Mucosa of descending colon (tissue), 3 donors: Measurements from ENCODE around the gene SMG5. TPM values are rescaled to one million over a fixed set of nuclear protein-coding genes. Genes with fewer than 3 reads are reported as not detected.
A peak's percentile ranks its signal among the peaks of the same experiment; 100 is the strongest.

Experiments used
- ATAC-seq: fragments of 200-7000 bp; cut with Tn5 transposase; one replicate; pipeline ENCODE4 v1.9.1; 2020; ENCODE audit warnings: mild to moderate bottlenecking, moderate library complexity
- DNase-seq, 3 donors: peaks; one replicate each; pipeline ENCODE4 v3.0.0-alpha.2; 2020
- H3K36me3 ChIP-seq: fragments of 200-600 bp; one replicate; pipeline ENCODE4 v1.8.0; 2021; ENCODE audit warnings: low read depth, mild to moderate bottlenecking
- H3K4me1 ChIP-seq: fragments of 200-600 bp; one replicate; pipeline ENCODE4 v1.8.0; 2021; ENCODE audit warnings: low read depth, mild to moderate bottlenecking
- H3K4me3 ChIP-seq: fragments of 200-600 bp; one replicate; pipeline ENCODE4 v1.8.0; 2021; ENCODE audit warnings: mild to moderate bottlenecking
- H3K9me3 ChIP-seq: fragments of 200-600 bp; one replicate; pipeline ENCODE4 v1.8.0; 2021; ENCODE audit warnings: mild to moderate bottlenecking
- intact Hi-C, 2 donors: fragments of 100-400 bp; cut with DNase I in 1 of 2; cut with micrococcal nuclease in 1 of 2; formaldehyde crosslinking; loops; one replicate each; pipeline versions ENCODE4 v1.11.0 to v1.11.1; 2022; cut with DNase I, micrococcal nuclease
- total RNA-seq, 3 donors: library from RNA; stranded (reverse); fragmentation: NEBNext Ultra II Directional in 2 of 3; extraction: Animal tissue kit (Norgen Biotek cat#: 25700) in 2 of 3; gene quantifications; one replicate each; pipeline versions ENCODE4 v1.2.1 to v1.2.4, GENCODE V29; 2021 to 2023
- TF ChIP-seq, protein P1 (sequence below): fragments of 200-600 bp; IDR thresholded peaks from one replicate; pipeline ENCODE4 v1.8.0; 2022; ENCODE audit warnings: antibody characterized with exemption, mild to moderate bottlenecking
- donor health status: DM: no; HTN: no; CAD: no; lungs with moderate emphysema.
- donor health status: DM: no; HTN: no; CAD: no.
- donor health status: DM: no; HTN: yes; CAD: no.

Gene SMG5
- total RNA-seq, 3 donors from 2014 or later, result 72.9 to 89.5 (median 81.1) TPM

DNA sequence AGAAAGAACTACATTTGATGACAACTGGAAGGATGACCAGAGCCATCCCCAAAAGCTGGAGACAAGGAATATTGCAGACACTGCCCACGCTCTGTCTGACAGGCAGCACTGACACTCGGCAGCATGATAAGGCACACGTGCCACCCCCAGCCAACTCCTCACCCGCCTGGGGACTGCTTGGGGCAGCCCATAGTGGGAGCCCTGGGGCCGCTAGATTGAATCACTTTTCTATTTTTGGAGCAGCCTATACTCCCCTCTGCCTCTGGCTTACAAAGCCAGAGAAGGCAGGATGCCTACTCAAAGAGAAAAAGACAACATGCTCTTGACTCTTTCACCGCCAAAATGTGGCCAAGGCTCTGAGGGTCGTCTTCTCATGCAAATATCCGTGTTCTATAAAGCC lies 1.3 kb downstream of the SMG5 start:
- DNase-seq, result peak in 1 of 3 donors; percentile 12
- no peak for ATAC-seq

DNA sequence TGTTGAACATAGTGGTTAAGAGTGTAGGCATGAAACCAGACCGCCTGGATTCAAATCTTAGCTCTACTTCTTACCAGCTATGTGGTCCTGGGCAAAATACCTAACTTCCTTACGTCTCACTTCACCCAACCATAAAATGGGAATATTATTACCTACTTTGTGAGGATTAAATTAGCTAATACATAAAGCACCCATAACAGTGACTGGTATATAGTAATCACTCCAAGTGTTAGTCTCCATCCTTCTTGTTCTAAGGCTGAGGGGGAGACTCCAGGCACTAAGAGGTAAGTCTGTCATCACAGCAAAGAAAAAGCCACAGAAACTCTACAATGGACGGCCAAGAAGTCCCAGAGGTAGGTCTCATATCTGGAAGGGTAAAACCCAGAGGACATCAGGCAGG lies 2.8 kb downstream of the SMG5 start:
- H3K4me1 ChIP-seq, result peaks cover 21% of the 10 kb centered on the region
- no peak overlapping the region for H3K4me3 ChIP-seq
- H3K9me3 ChIP-seq, result no peaks in the 10 kb centered on the region
- intact Hi-C loops, result no loop called here
- no peak for DNase-seq
- H3K36me3 ChIP-seq, result peaks cover 7% of the 10 kb centered on the region
- TF ChIP-seq, protein P1, sequence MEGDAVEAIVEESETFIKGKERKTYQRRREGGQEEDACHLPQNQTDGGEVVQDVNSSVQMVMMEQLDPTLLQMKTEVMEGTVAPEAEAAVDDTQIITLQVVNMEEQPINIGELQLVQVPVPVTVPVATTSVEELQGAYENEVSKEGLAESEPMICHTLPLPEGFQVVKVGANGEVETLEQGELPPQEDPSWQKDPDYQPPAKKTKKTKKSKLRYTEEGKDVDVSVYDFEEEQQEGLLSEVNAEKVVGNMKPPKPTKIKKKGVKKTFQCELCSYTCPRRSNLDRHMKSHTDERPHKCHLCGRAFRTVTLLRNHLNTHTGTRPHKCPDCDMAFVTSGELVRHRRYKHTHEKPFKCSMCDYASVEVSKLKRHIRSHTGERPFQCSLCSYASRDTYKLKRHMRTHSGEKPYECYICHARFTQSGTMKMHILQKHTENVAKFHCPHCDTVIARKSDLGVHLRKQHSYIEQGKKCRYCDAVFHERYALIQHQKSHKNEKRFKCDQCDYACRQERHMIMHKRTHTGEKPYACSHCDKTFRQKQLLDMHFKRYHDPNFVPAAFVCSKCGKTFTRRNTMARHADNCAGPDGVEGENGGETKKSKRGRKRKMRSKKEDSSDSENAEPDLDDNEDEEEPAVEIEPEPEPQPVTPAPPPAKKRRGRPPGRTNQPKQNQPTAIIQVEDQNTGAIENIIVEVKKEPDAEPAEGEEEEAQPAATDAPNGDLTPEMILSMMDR, result no peak
- ATAC-seq, result no peak

More for the DNA sequence above, 1.3 kb downstream of the SMG5 start:
- Histone ChIP-seq H3K9me3 (no peaks in the 10 kb centered on the region), H3K36me3 (no peaks in the 10 kb centered on the region), H3K4me1 (peaks cover 21% of the 10 kb centered on the region), H3K4me3 (no peak overlapping the region)
- intact Hi-C loops, result no loop called here
- TF ChIP-seq, protein P1, result no peak

DNA sequence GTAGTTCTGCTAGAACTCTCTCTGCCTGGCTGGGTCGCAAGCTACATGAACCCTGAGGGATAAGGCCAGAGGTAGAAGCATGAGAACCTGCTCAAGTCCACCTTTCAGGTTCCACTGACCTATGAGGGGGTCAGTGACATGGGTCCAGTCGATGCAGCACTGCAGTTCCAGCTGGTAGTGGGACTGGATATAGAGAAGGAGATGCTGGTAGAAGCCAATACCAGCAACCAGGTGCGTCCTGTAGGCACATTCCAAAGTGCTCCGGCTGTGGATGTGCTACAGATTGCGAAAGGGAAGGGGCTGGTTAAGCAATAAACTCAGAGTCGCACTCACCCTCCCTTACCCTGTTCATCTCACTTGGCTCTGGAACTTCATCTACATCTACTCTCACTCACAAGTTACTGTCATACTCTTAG lies 5.7 kb downstream of the SMG5 start:
- ATAC-seq (no peak), DNase-seq (no peak)
- intact Hi-C loops, result no loop called here

DNA sequence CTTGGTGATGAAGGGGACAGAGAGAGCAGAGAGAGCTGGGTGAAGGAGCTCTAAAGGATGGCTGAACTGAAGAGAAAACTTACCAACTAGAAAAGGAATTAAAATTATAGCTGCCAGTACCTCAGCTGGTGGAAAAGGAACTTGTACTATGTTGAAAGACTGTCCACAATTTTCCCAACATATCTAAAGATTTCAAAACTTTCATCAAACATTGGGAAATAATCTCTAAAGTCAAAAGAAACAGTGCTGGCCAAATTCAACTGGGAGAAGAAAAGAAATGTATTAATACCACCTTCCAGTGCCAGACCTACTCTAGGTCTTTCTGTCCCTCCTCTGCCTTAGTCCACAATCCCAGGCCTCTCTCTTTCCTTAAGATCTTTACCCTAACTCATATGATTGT lies 6.1 kb downstream of the SMG5 start:
- no peak overlapping the region for H3K4me3 ChIP-seq
- intact Hi-C loops, result no loop called here
- ATAC-seq, result no peak

More for the DNA sequence above, 5.7 kb downstream of the SMG5 start:
- TF ChIP-seq, protein P1, result no peak
- no peak overlapping the region for H3K4me3 ChIP-seq
- H3K36me3 ChIP-seq, result peaks cover 26% of the 10 kb centered on the region
- H3K4me1 ChIP-seq, result peaks cover 12% of the 10 kb centered on the region
- H3K9me3 ChIP-seq, result no peaks in the 10 kb centered on the region

DNA sequence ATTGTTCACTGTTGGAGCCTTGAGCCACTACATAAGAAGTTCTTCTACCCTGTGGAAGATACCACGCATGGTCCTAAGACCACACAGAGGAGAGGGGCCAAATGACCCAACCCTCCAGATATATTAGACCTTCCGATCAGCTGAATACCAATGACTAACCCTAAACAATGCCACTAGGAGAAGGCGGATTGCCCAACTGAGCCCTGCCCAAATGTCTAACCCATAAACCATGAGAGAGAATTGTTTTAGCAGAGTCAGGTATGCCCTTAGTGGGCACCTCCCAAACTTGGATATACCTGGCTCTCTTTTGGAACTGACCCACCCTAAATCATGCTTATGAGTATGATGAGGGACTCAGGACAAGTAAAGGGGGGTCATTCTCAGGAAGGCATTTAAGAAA lies 12.3 kb downstream of the SMG5 start:
- TF ChIP-seq, protein P1, result no peak
- ATAC-seq (no peak), DNase-seq (no peak)
- H3K36me3 ChIP-seq, result peaks cover 47% of the 10 kb centered on the region
- no peak overlapping the region for H3K4me3 ChIP-seq
- no peaks in the 10 kb centered on the region for H3K4me1 ChIP-seq
- intact Hi-C loops, result no loop called here
- no peaks in the 10 kb centered on the region for H3K9me3 ChIP-seq

More for the DNA sequence above, 6.1 kb downstream of the SMG5 start:
- H3K9me3 ChIP-seq, result no peaks in the 10 kb centered on the region
- TF ChIP-seq, protein P1, result no peak
- H3K4me1 ChIP-seq, result peaks cover 8% of the 10 kb centered on the region
- no peak for DNase-seq
- H3K36me3 ChIP-seq, result peaks cover 26% of the 10 kb centered on the region

DNA sequence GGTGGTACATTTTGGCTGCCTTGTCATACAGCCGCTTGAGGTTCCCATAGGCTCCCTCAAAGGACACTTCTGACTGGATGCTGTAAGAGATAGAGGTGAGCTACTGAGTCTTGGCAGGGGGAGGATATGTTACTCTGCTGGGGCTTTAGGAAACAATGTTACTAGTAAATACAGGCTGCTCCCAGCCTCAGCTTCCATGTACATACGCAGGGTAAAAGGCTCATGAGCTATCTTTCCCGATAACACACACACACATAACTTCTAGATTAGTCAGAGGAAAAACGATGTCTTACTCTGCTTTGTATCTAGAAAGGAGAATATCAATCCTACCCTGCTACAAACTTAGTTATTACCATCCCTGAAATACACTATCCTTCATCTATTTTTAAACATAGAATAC lies 14.3 kb downstream of the SMG5 start:
- TF ChIP-seq, protein P1, result no peak
- no peak for ATAC-seq
- H3K9me3 ChIP-seq, result no peaks in the 10 kb centered on the region

More for the DNA sequence above, 14.3 kb downstream of the SMG5 start:
- peaks cover 30% of the 10 kb centered on the region for H3K36me3 ChIP-seq
- H3K4me1 ChIP-seq, result no peaks in the 10 kb centered on the region
- intact Hi-C loops, result no loop called here
- no peak overlapping the region for H3K4me3 ChIP-seq
- DNase-seq, result no peak
